Measurements from ENCODE around the gene CRACDL. TPM values are rescaled to one million over a fixed set of nuclear protein-coding genes. Genes with fewer than 3 reads are reported as not detected.
A peak's percentile ranks its signal among the peaks of the same experiment; 100 is the strongest.

The CRACDL gene
- total and polyA plus RNA-seq, 2 of the 13 experiments (the other 11 are each of a cell fraction or from before 2014, with no cell fraction given) = 0.15 to 0.26 TPM

- no peak for TF ChIP-seq PHF5A (CRISPR knock-in tag; IDR thresholded peaks at IDR 0.05; ENCODE audit: low read depth, unreplicated experiment)
- no peak for TF ChIP-seq SOX6 (IDR thresholded peaks at IDR 0.05)
- TF ChIP-seq SOX6 (CRISPR knock-in tag; IDR thresholded peaks at IDR 0.05) = 0 out of 2 replicates have a peak, but pooled peaks have one; percentile 3
- TF ChIP-seq ZNF576 (CRISPR knock-in tag; IDR thresholded peaks at IDR 0.05) = no peak
- TF ChIP-seq BRF2 (CRISPR knock-in tag; IDR thresholded peaks at IDR 0.05) = no peak
- TF ChIP-seq SAP130 (CRISPR knock-in tag; IDR thresholded peaks at IDR 0.05; ENCODE audit: low read depth) = no peak
- TF ChIP-seq GTF3A (CRISPR knock-in tag; conservative IDR thresholded peaks at IDR 0.05) = no peak
- TF ChIP-seq CCDC6 (CRISPR knock-in tag; IDR thresholded peaks at IDR 0.05) = 0 out of 2 replicates have a peak, but pooled peaks have one; percentile 25
- TF ChIP-seq ZNF747 (CRISPR knock-in tag; IDR thresholded peaks at IDR 0.05; ENCODE audit: borderline replicate concordance) = no peak
- TF ChIP-seq E2F1 (CRISPR knock-in tag; IDR thresholded peaks at IDR 0.05) = no peak
- no peak for TF ChIP-seq ZNF510 (CRISPR knock-in tag; IDR thresholded peaks at IDR 0.05; ENCODE audit: low read depth)
- TF ChIP-seq GABPB1 (CRISPR knock-in tag; IDR thresholded peaks at IDR 0.05) = no peak
- 0 out of 2 replicates have a peak, but pooled peaks have one; percentile 37 for TF ChIP-seq HIVEP1 (CRISPR knock-in tag; IDR thresholded peaks at IDR 0.05)
- TF ChIP-seq PHB2 (IDR thresholded peaks at IDR 0.05; ENCODE audit: partially characterized antibody) = no peak
- TF ChIP-seq BCLAF1 (IDR thresholded peaks at IDR 0.05) = no peak
- TF ChIP-seq SETDB1 (CRISPR knock-in tag; IDR thresholded peaks at IDR 0.05; ENCODE audit: borderline replicate concordance) = no peak
- no peak for TF ChIP-seq SPEN (CRISPR knock-in tag; IDR thresholded peaks at IDR 0.05; ENCODE audit: low read depth)
- TF ChIP-seq DZIP1 (CRISPR knock-in tag; IDR thresholded peaks at IDR 0.05) = 0 out of 2 replicates have a peak, but pooled peaks have one; percentile 47
- no peak for TF ChIP-seq REXO4 (CRISPR knock-in tag; IDR thresholded peaks at IDR 0.05; ENCODE audit: borderline replicate concordance)
- 0 out of 2 replicates have a peak, but pooled peaks have one; percentile 33 for TF ChIP-seq ZMYM2 (CRISPR knock-in tag; IDR thresholded peaks at IDR 0.05)
Measured at GRCh38 chr2:98869272-98869641, 66.8 kb downstream of the CRACDL start (continued).
